Globus pallidus (tissue), 1 donor: Measurements from ENCODE around the gene CENPT.
"Not testable (repeated sequence)": the region's sequence is repeated elsewhere in the genome, so short reads cannot be mapped to it uniquely, and the experiment has no call there.

Source experiments
- DNase-seq: peaks from one replicate; pipeline ENCODE4 v3.0.0-alpha.2; 2015; ENCODE audit warnings: low spot score

Gene CENPT

DNA sequence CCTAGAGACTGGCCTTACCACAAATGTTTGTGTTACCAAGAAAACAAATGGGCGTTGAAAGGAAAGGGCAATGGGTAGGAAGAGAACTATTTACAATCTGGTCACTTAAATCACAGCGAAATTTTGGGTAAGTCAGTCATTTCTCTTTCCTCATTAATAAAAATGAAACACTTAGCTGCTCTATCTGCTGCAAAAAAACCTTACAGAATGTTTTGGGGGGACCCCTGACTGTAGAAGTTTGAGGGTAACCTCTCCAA, 1.5 kb downstream of the CENPT start:
- DNase-seq, result no peak

DNA sequence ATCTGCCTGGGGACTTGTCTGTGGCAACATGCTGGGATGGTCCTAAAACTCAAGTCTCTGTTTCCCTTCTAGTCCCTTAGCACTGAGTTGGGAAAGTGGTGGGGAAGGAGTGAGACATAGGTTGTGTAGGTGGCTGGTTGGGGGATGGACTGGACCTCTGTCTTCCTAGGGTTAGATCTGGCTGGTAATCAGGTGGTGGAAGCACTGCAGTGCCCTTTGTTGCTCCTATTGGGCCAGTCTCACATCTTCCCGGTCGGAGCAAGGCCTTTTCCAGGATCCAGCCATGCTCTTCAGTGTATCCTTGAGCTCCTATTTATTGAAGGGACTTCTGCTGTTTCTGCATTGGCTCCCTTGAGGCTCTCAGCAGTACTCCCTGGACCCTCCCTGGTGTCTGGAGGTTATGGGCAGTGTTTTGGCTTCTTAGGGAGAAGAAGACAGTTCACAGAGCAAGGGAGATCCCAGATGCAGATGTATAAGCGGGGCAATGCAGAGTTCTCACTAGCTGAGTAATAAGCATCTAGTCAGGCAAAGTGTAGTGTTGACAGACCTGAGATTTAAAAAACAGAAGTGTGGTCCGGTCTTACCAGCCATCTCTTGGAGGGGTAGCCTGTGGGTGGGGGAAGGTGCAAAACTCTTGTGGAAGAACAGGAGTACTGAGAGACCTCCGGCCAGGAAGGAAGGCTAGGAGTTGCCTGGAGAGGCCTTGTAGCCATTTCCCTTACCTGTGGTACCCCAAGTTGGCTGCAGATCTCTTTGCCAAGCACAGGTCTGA, 2.0 kb downstream of the CENPT start:
- no peak for DNase-seq

DNA sequence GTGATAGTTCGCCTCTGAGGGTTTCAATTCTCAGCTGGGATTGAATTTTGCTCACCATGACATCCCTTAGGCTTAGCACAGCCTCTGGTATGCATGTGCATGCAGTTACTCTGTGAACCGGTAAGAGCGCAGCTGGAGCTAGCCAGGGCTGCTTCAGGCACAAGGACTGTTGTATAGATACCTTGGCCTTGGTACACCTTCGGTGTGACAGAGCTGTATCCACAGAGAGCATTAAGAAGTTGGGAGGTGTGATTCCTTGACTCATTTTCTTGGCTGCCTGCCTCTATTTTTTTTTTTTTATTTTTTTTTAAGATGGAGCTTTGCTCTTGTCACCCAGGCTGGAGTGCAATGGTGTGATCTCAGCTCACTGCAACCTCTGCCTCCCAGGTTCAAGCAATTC, 3.0 kb downstream of the CENPT start:
- DNase-seq, result no peak

DNA sequence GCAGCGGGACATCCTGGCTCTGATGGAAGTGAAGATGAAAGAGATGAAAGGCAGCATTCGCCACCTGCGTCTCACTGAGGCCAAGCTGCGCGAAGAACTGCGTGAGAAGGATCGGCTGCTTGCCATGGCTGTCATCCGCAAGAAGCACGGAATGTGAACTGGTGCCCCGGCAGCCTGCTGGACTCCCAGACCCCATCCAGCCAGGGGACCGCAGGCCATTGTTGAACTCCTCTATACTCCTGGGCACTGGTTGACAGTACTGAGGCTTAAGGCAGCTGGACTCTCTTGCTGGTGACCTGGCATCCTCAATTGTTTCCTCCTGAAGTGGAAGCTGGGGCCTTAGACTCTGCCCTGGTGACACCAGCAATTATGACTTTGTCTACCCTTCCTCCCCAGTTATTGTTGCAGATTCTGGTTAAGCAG, 4.1 kb downstream of the CENPT start:
- no peak for DNase-seq

DNA sequence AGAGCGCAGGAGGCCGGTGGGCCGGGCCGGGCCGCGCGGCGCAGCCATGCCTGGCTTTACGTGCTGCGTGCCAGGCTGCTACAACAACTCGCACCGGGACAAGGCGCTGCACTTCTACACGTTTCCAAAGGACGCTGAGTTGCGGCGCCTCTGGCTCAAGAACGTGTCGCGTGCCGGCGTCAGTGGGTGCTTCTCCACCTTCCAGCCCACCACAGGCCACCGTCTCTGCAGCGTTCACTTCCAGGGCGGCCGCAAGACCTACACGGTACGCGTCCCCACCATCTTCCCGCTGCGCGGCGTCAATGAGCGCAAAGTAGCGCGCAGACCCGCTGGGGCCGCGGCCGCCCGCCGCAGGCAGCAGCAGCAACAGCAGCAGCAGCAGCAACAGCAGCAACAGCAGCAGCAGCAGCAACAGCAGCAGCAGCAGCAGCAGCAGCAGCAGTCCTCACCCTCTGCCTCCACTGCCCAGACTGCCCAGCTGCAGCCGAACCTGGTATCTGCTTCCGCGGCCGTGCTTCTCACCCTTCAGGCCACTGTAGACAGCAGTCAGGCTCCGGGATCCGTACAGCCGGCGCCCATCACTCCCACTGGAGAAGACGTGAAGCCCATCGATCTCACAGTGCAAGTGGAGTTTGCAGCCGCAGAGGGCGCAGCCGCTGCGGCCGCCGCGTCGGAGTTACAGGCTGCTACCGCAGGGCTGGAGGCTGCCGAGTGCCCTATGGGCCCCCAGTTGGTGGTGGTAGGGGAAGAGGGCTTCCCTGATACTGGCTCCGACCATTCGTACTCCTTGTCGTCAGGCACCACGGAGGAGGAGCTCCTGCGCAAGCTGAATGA, 4.8 kb downstream of the CENPT start:
- peak; percentile 51 for DNase-seq

DNA sequence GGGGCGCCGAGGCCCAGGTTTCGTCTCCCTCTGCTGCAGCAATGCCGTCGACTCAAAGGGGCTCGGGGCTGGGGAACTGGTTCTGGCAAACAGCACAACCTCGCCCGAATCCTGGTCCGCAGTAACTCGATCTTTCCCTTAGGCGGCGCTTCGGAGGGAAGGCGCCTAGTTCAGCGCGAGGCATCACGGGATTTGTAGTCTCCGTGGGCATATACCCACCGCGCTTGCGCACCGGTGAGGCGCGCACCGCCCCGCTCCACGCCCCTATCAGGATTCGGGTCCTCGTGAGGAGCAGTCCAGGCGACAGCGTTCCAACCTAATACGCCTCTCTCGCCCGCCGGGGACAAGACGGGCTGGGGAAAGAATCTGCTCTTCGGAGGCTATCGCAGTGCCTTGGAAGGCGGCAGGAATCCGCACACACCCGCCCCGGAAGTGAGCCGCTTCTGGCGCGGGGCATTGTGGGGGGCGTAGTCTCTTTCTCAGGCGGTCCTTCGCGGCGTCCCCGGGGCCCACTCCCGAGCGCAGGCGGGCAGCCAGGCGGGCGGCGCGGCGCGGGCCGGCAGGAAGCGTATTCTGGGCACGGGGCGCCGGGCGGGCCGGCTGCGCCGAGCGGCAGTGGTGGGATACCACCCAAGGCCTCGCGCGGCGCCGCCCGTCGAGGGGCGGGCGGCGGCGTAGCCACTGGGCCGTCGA, 5.5 kb downstream of the CENPT start, which contains the start of gene THAP11:
Gene THAP11, plus strand, starts transcription at position 505 of the 693 bp plus-strand sequence. CDS start 235 bp downstream, outside the sequence.
- DNase-seq, result peak; percentile 93

DNA sequence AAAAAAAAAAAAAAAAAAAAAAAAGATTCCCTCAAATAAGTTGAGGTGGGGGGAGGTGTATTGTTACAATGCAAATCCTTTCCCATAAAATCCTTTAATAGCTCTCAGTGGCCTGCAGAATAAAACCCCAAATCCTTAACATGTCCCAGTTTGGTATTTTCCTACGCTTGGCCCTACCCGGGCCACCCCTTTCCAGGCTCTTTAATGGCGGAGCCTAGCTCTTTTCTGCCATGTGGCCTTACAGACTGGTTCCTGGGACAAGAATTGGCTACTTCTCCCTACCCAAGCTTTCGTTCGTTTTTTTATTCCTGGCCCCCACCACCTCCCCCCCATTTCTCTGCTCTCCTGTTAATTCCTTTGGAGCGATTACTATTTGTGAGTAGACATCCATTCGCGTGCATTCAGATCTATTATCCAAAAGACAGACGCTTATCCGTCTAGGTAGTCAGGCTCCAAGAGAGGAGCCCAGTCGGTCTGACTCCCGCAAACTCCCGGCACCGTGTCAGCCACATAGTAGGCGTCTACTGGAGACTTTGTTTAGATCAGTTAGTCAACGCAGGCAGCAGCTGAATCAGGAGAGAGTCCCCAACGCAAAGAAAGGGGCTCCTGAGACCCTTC, 6.2 kb downstream of the CENPT start:
- DNase-seq, result no peak

DNA sequence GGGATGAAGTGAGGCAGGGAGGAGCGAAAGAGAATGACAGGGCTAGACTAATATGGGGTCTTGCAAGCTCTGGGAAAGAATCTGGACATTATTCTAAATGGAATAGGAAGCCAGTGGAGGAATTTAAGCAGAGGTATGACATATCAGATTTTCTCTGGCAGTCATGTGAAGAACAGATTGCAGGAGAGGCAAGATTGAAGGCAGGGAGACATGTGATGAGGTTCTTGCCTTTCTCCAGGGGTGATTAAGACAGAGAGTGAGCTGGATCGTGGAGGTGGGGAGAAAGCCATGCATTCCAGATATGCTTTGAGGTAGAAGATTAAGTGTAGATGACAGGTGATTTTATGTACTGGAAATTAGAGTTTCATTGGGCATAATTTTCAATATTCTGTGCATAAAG, 9.7 kb downstream of the CENPT start:
- DNase-seq, result no peak

DNA sequence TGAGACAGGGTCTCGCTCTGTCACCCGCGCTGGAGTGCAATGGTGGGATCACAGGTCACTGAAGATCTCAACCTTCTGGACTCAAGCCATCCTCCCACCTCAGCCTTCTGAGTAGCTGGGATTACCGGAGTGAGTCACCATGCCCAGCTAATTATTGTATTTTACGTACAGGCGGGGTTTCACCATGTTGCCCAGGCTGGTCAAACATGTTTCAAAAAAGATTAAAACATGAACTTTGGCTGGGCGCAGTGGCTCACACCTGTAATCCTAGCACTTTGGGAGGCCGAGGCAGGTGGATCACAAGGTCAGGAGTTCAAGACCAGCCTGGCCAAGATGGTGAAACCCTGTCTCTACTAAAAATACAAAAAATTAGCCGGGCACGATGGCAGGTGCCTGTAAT, 10.3 kb downstream of the CENPT start:
- not testable (repeated sequence) for DNase-seq

DNA sequence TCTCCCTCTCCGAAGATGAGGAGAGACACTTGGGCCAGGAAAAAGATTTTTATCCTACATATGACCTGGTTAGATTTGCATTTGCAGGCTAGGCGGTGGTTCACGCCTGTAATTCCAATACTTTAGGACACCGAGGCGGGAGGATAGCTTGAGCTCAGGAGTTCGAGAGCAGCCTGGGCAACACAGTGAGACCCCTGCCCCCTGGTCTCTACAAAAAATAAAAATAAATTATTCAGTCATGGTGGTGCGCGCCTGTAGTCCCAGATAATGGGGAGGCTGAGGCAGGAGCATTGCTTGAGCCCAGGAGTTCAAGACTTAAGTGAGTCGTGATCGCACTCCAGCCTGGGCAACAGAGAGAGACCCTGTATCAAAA, 13.3 kb downstream of the CENPT start:
- DNase-seq, result no peak

DNA sequence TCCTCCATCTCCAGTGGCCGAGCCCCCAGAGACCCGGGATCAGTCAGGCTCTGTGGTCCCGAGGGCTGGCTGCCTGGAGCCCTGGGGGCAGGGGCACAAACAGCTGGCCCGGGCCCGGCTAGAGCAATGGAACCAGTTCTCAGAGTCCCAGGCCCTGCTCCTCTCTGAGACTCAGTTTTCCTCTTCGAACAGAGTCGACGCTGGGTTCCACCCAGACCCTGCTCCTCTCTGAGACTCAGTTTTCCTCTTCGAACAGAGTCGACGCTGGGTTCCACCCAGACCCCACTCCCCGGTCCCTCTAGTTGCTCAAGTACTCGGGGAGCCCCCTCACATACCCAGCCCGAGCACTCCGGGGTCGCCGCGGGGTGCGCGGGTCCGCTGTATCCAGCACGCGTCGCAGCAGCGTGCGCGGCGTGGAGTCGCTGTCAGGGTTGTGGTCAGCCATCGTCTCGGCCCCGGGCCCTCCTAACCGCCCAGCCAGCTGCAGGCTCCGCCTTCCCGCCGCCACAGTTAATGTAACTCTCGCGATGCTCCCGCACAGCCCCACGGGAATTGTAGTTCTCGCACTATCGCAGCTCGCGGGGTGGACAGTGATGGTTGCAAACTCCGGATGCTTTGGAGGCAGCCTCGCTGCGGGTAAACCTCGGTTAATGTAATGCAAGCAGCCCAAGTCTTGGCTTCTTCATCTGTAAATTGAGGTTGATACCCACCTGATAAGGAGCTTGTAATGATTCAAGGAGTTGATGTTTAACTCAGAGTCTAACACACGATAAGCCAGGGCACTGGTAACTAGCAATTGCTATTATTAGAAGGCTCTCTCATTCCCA, 13.9 kb downstream of the CENPT start:
- DNase-seq, result peak; percentile 86

DNA sequence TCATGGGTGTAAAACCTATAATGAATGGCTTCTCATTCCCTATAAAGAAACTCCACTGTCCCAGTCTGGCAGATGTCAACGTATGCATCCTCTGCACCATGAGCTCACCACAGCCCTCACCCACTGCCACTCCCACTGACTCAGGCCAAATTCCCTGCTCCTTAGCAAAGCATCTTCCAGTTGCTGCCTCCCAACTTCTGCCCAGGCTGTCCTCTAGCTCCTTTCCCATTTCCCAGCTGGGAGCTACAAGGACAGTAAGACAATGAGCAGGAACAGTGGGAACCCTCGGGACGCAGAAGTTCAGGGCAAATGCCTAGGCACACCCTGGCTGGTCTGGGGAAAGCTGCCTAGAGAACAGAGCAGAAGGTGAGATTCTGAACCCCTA, 14.5 kb downstream of the CENPT start:
- DNase-seq, result no peak

DNA sequence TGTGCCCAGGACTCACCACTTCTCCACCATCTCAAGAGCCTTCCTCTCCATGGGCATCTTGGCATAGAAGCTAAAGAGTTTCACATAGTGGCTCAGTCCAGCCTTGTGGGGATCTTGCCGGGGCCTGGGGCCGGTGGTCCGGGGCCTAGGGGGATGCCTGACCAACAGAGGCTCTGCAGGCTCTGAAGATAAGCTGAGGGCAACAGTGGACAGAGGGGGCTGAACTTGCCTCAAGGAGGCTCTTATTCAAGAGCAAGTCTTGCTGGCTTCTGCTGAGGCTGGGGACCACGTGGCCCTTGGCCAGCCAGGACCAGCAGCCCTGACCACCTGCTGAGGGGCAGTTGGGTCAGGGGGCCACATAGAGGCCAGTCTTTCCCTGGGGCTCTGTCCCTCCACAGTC, 18.8 kb downstream of the CENPT start:
- no peak for DNase-seq

DNA sequence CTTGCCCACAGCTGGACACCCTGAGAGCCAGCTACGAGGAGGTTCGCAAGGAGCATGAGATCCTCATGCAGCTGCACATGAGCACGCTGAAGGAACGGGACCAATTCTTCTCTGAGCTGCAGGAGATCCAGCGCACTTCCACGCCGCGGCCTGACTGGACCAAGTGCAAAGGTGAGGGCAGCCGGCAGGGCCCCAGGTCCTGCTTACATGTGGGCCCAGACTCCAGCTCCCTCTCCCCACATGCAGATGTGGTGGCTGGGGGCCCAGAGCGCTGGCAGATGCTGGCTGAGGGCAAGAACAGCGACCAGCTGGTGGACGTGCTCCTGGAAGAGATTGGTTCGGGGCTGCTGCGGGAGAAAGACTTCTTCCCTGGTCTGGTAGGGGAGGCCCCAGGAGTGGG, 21.6 kb downstream of the CENPT start:
- DNase-seq, result no peak

DNA sequence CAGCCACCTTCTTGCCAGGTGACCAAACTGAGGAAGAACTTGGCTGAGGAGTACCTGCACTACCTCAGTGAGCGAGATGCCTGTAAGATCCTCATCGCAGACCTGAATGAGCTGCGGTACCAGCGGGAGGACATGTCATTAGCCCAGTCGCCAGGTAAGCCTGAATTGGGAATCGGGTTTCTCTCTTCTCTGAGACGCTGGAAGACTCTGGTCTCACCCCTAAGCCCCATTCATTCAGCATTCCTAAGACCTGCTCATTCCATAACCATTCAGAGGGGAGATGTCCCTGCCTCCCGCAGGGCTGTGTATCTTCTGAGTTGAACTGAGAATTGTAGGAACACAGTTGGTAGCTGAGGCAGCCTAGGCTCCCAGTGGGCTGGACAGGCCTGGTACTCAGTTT, 22.4 kb downstream of the CENPT start:
- no peak for DNase-seq

DNA sequence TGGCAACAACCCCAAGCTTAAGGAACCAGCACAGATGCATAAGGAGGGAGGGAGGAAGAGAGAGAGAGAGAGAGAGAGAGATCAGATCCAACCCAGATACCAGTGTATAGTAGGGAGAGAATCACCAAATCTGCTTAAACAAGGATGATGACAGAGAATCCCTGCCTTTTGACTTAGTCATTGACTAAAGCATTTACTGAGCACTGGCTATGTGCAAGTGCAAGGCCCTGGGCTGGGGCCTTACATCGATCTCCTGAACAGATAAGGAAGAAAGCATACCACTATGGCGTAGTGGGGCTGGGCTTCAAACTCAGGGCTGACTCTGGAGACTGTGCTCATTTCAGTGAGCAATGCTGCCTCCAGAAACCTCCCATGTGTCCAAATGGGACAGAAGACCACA, 25.0 kb downstream of the CENPT start:
- no peak for DNase-seq

DNA sequence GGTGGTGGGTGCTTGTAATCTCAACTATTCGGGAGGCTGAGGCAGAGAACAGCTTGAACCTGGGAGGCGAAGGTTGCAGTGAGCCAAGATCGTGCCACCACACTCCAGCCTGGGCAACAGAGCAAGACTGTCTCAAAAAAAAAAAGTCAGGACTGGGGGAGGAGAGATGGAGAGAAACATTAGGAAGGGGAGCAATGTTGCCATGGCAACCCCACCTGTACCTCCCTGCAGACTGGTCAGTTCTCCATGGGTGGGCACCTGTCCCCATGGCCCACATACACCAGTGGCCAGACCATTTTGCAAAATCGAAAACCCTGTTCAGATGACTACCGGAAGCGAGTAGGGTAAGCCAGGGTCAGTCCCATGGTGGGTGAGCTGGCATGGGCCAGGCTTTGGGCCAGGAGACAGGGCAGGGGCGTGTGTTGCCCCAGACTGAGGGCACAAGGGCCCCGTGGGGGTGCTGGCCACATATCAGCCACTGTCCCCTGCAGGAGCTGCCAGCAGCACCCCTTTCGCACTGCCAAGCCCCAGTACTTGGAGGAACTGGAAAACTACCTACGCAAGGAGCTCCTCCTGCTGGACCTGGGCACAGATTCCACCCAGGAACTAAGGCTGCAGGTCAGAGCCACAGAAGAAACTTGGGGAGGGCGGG, 26.8 kb downstream of the CENPT start:
- no peak for DNase-seq

DNA sequence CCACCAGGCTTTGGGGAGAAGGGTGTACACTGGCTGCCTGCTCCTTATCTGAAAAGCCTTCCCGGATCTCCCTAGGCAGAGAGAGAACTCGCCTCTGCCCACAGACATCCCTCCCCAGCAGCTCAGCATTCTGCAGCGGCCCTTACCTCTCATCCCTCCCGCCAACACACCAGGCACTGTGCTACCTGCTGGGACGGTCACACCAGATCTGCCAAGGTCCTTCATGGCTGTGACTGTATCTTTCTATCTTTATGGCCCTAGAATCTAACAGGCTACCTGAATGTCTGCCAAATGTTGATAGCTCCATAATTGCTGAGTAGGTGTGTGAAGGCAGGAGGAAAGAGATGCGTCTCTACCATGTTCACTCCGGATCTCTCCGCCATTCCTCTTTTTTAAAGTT, 32.9 kb downstream of the CENPT start:
- no peak for DNase-seq

DNA sequence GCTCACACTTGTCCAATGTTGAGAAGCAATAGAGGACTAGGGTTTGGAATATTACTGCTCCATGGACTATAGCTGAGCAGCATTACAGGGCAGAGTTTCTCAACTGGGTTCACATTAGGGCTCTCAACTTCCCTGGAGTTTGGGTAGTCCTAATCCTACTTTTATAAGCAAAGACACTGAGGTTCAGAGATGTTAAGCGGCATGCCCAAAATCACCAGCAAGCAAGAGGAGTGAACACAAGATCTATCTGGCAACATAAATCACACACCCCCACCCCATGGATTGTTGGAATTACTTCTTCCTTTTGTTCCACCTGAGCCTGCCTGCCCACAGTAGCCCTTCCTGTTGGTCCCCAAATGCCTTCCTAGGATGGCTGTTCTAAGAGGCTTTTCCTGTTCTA, 35.6 kb downstream of the CENPT start:
- no peak for DNase-seq

DNA sequence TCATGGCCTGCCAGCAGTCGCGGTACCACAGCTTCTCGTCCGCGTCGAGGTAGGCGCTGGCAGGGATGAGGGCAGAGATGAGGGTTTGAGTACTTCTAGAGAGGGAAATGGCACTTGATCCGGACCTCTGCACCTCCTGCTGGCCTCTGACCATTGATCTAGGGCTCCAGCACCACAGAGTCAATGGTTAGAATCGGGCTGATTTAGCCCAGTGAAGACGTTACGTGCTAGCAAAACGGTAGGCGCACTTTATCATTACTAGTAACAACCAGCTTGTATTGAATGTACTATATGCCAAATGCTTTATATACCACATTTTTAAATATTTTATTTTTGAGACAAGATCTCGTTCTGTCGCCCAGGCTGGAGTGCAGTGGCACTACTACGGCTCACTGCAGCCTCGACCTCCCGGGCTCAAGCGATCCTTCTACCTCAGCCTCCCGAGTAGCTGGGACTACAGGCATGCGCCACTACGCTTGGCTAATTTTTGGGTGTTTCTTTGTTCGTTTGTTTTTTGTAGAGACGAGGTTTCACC, 40.3 kb downstream of the CENPT start:
- no peak for DNase-seq
